HFF-Myc (cell line): ENCODE results near the gene MINDY4B.
"Not testable (repeated sequence)": the region's sequence is repeated elsewhere in the genome, so short reads cannot be mapped to it uniquely, and the experiment has no call there.

Experiments
- DNase-seq: peaks from one replicate; pipeline ENCODE4 v3.0.0-alpha.2; 2011; ENCODE audit warnings: low read depth; ENCODE audit errors: extremely low read depth
- H3K4me3 ChIP-seq: replicated peaks from 2 replicates; pipeline ENCODE4 v1.5.1; 2011; ENCODE audit warnings: low read depth, mild to moderate bottlenecking, control low read depth, low read length
- TF ChIP-seq, protein P1 (sequence below): IDR thresholded peaks from 2 replicates; pipeline ENCODE4 v1.5.1; 2012; ENCODE audit warnings: mild to moderate bottlenecking, low read depth, low read length, control low read depth; ENCODE audit errors: missing control alignments

The MINDY4B gene

DNA sequence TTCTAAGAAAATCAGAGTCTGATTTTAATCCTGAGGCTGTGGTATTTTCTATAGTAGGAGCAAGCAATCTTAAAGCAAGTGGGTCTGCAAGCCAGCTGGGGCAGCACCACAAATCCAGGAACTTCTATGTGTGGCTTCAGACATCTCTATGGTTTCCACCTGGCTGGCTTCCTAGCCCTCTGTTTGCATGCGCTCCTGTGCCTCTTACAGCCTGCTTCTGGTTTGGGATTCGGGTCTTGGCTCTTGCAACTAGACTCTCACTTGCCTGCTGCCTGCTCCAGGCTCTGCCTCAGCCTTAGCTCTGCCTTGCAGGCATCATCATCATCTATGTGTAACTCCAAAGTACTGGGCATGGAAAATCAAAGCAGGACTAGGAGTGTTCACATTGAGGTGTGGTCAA, 43.4 kb downstream of the MINDY4B start:
- TF ChIP-seq, protein P1, sequence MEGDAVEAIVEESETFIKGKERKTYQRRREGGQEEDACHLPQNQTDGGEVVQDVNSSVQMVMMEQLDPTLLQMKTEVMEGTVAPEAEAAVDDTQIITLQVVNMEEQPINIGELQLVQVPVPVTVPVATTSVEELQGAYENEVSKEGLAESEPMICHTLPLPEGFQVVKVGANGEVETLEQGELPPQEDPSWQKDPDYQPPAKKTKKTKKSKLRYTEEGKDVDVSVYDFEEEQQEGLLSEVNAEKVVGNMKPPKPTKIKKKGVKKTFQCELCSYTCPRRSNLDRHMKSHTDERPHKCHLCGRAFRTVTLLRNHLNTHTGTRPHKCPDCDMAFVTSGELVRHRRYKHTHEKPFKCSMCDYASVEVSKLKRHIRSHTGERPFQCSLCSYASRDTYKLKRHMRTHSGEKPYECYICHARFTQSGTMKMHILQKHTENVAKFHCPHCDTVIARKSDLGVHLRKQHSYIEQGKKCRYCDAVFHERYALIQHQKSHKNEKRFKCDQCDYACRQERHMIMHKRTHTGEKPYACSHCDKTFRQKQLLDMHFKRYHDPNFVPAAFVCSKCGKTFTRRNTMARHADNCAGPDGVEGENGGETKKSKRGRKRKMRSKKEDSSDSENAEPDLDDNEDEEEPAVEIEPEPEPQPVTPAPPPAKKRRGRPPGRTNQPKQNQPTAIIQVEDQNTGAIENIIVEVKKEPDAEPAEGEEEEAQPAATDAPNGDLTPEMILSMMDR: no peak
- no peak overlapping the region for H3K4me3 ChIP-seq
- no peak for DNase-seq

DNA sequence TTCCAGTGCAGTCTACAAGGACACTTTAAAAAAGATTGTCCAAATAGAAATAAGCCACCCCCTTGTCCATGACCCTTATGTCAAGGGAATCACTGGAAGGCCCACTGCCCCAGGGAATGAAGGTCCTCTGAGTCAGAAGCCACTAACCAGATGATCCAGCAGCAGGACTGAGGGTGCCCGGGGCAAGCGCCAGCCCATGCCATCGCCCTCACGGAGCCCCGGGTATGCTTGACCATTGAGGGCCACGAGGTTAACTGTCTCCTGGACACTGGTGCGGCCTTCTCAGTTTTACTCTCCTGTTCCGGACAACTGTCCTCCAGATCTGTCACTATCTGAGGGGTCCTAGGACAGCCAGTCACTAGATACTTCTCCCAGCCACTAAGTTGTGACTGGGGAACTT, 47.3 kb downstream of the MINDY4B start:
- not testable (repeated sequence) for H3K4me3 ChIP-seq, DNase-seq

DNA sequence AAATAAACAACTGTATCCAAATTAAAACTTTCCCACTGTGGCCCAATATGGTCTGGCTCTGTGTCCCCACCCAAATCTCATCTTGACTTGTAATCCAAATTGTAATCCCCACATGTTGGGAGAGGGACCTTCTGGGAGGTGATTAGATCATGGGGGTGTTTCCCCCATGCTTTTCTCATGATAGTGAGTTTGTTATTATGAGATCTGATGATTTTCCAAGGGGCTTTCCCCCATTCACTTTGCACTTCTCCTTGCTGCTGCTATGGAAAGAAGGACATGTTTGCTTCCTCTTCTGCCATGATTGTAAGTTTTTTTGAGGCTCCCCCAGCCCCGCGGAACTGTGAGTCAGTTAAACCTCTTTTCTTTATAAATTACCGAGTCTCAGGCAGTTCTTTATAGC, 55.0 kb downstream of the MINDY4B start:
- H3K4me3 ChIP-seq: no peak overlapping the region
- no peak for DNase-seq
- TF ChIP-seq, protein P1: no peak

DNA sequence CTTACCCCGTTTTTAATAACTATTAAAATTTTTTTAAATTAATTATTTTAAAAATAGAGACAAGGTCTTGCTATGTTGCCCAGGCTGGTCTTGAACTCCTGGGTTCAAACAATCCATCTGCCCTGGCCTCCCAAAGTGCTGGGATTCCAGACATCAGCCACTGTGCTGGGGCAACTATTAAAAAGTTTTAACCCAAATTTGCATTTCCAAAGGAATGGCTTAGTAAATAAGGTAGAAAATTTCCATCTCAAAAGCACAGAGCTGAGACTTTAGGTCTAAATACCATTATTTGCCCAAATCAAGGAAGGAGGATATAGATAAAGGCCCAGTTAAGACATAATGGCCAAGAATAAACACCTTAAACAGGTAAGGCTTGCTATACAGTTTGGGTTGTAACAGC, 56.4 kb downstream of the MINDY4B start:
- TF ChIP-seq, protein P1: no peak
- no peak overlapping the region for H3K4me3 ChIP-seq
- DNase-seq: no peak

DNA sequence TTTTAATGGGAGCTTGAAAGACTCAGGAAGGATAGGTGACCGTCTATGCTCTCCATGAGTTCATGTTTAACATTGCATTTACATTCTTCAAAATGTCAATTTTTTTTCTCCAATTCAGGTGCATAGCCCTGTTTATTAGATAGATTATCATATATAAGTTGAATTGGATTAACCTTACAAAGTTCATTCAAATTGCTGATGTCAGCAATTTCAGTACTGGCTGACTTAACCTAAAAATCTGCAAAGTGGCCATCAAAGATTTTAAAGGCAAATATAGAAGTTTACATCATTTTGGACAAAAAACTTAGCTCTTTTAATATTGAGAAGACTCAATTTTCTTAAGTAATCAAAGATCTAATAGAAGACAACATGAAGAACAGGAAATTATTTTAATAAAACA, 57.8 kb downstream of the MINDY4B start:
- TF ChIP-seq, protein P1: no peak
- no peak for DNase-seq
- H3K4me3 ChIP-seq: no peak overlapping the region

DNA sequence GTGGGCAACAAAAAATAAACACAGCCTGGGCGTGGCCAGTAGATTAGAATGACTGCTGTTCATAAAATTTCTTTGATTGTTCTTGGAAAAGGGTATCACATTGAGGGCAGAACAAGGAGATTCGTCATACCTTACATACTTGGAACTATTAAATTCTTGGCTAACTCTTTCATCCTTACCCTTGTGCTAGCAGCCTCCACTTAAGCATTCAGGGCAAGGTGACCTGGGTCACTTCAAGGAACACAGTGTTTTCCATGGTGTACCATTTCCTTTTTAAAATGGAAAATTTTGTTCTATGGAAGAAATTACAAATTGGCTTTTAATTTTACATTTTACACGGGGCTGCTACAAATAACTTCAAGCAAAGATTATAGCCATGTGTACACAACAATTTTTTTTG, 60.8 kb downstream of the MINDY4B start:
- TF ChIP-seq, protein P1: no peak
- no peak for DNase-seq
- no peak overlapping the region for H3K4me3 ChIP-seq

DNA sequence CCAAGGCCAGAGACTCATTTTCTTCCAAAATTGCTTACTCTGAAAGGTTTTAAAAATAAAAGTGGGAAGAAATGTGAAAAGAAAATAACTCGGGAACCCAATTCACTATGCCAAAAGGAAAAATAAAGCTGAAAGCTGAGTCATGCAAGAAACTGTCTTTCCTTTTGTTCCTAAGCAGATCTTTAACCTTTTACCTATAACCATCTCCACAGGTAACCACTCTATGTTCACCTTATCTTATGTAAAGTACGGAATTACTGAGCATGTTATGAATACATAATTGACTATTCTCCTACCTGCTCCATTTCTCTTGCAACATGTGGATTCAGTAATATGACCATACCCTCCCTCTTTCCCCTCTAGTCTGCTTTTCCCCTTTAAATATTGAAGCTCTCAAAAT, 62.0 kb downstream of the MINDY4B start:
- TF ChIP-seq, protein P1: no peak
- no peak for DNase-seq
- no peak overlapping the region for H3K4me3 ChIP-seq
